GM12878 (cell line): Measurements from ENCODE around the gene ZNF583. TPM values are rescaled to one million over a fixed set of nuclear protein-coding genes. Genes with fewer than 3 reads are reported as not detected.

Experiments used
- ATAC-seq: fragments of 200-7000 bp; cut with Tn5 transposase; 3 replicates; pipeline ENCODE4 v1.9.1; 2020; ENCODE audit warnings: mild to moderate bottlenecking, moderate library complexity
- BruUV-seq: library from RNA; stranded (reverse); fragments of 400-500 nt; replicated peaks from 2 replicates; lab custom pipeline; 2021; lab: Mats Ljungman, UMichigan
- CTCF ChIA-PET: fragments of 300-600 bp; sonication (Branson Sonifier 250); formaldehyde crosslinking; extraction: SDS; loops from one replicate; lab custom pipeline; 2021; ENCODE audit warnings: inconsistent platforms; lab: Yijun Ruan, JAX
- POLR2A ChIA-PET: fragments of 350-600 bp; formaldehyde crosslinking; extraction: SDS; loops from one replicate; lab custom pipeline; 2021; ENCODE audit warnings: inconsistent platforms; lab: Charles Lee
- RAD21 ChIA-PET: fragments of 300-600 bp; sonication (Branson Sonifier 250); formaldehyde crosslinking; loops from one replicate; lab custom pipeline; 2023; ENCODE audit warnings: antibody characterized with exemption; ENCODE audit not compliant: unreplicated experiment; lab: Charles Lee
- SMC1A ChIA-PET: fragments of 300-600 bp; sonication (Branson Sonifier 250); formaldehyde crosslinking; loops from one replicate; lab custom pipeline; 2023; ENCODE audit not compliant: unreplicated experiment, uncharacterized antibody; lab: Charles Lee
- DNase-seq: peaks from one replicate; pipeline ENCODE4 v3.0.0-alpha.2; 2011; ENCODE audit warnings: low read depth, low spot score
- FAIRE-seq: peaks from 3 replicates; lab custom pipeline; 2011; peaks lifted over from hg19 to GRCh38; lab: Jason Lieb, UNC
- H2AFZ ChIP-seq: 2 replicates; pipeline ENCODE4 v1.6.0; 2011; ENCODE audit warnings: low read depth, low read length, control low read depth; ENCODE audit not compliant: control insufficient read depth
- H3K27ac ChIP-seq: 2 replicates; pipeline ENCODE4 v1.5.1; 2011; ENCODE audit warnings: control low read depth; ENCODE audit not compliant: control insufficient read depth, insufficient read depth
- H3K27me3 ChIP-seq, 2 experiments: replicated peaks in 1 of 2; 2 replicates each; pipeline versions ENCODE4 v1.6.0 to v1.6.1; 2011; ENCODE audit warnings: low read length in 1 of 2; ENCODE audit not compliant: control insufficient read depth in 2 of 2, insufficient read depth in 2 of 2
- H3K36me3 ChIP-seq, 2 experiments: 2 replicates each; pipeline ENCODE4 v1.5.1; 2011; ENCODE audit warnings: low read length in 1 of 2; ENCODE audit not compliant: control insufficient read depth in 2 of 2, insufficient read depth in 2 of 2
- H3K4me1 ChIP-seq: 2 replicates; pipeline ENCODE4 v1.6.1; 2011; ENCODE audit warnings: mild to moderate bottlenecking, low read length, moderate library complexity, mixed read lengths; ENCODE audit not compliant: control insufficient read depth, insufficient read depth
- H3K4me2 ChIP-seq: 2 replicates; pipeline ENCODE4 v1.6.0; 2011; ENCODE audit warnings: control low read depth; ENCODE audit not compliant: control insufficient read depth, insufficient read depth
- H3K4me3 ChIP-seq: fragments of 200-600 bp; sonication (generic); 2 replicates; pipeline ENCODE4 v1.5.1; 2016
- H3K79me2 ChIP-seq: 2 replicates; pipeline ENCODE4 v1.6.0; 2011; ENCODE audit warnings: low read length; ENCODE audit not compliant: control insufficient read depth, insufficient read depth
- H3K9ac ChIP-seq: 2 replicates; pipeline ENCODE4 v1.8.0; 2011; ENCODE audit warnings: low read length, control low read depth, mixed read lengths; ENCODE audit not compliant: control insufficient read depth, insufficient read depth
- H3K9me3 ChIP-seq: replicated peaks from 3 replicates; pipeline ENCODE4 v1.5.1; 2011; ENCODE audit warnings: mild to moderate bottlenecking, low read length; ENCODE audit not compliant: control insufficient read depth, insufficient read depth
- H4K20me1 ChIP-seq: 2 replicates; pipeline ENCODE4 v1.6.0; 2011; ENCODE audit not compliant: control insufficient read depth, insufficient read depth
- CHD1 ChIP-seq: IDR thresholded peaks from 2 replicates; pipeline ENCODE4 v1.6.1; 2012; ENCODE audit warnings: low read depth, low read length, improper control_type of control experiment
- CHD2 ChIP-seq: IDR thresholded peaks from 2 replicates; pipeline ENCODE4 v1.6.1; 2011; ENCODE audit warnings: low read depth, low read length, improper control_type of control experiment, borderline replicate concordance
- CREM ChIP-seq: IDR thresholded peaks from 2 replicates; pipeline ENCODE4 v1.6.1; 2014; ENCODE audit warnings: antibody characterized with exemption, low read depth
- FOS ChIP-seq: IDR thresholded peaks from 3 replicates; pipeline ENCODE4 v1.6.1; 2011; ENCODE audit warnings: borderline replicate concordance; ENCODE audit not compliant: insufficient read length; ENCODE audit errors: extremely low read depth
- NR2F1 ChIP-seq: fragments of 450-650 bp; conservative IDR thresholded peaks from 2 replicates; pipeline ENCODE4 v1.6.1; 2017; ENCODE audit warnings: mild to moderate bottlenecking
- SMAD1 ChIP-seq: fragments of 450-650 bp; IDR thresholded peaks from 2 replicates; pipeline ENCODE4 v1.6.1; 2018; ENCODE audit warnings: mild to moderate bottlenecking, low read depth; ENCODE audit not compliant: partially characterized antibody
- SMAD5 ChIP-seq: IDR thresholded peaks from 2 replicates; pipeline ENCODE4 v1.6.1; 2016; ENCODE audit warnings: antibody characterized with exemption, low read depth
- SREBF2 ChIP-seq: IDR thresholded peaks from 2 replicates; pipeline ENCODE4 v1.6.1; 2012; ENCODE audit warnings: mild to moderate bottlenecking, low read length
- WGBS: methylation state at CpG from one replicate; pipeline ENCODE4 v1.1.6; 2016; ENCODE audit warnings: low lambda C conversion rate; ENCODE audit not compliant: insufficient replicate concordance, insufficient coverage; ENCODE audit errors: missing lambda C conversion rate; 5-methylcytosine and 5-hydroxymethylcytosine counted together
- in situ Hi-C: fragments of 300-500 bp; cut with MboI; formaldehyde crosslinking; loops from 9 replicates; pipeline ENCODE4 v1.14.3; 2018; ENCODE audit warnings: mixed read lengths
- intact Hi-C: fragments of 100-400 bp; cut with micrococcal nuclease; formaldehyde crosslinking; loops from one replicate; pipeline ENCODE4 v1.14.2; 2022; ENCODE audit not compliant: unreplicated experiment
- polyA plus RNA-seq, 11 experiments: library from polyadenylated mRNA; depleted of rRNA in 4 of 11; unstranded in 6 of 11; stranded (reverse) in 5 of 11; fragments of >200 nt; fragmentation: Nextera tagmentation in 4 of 11; fragmentation: Illumina TruSeq in 1 of 11; extraction: Ambion mirVana in 4 of 11; extraction: Trizol in 1 of 11; gene quantifications; 1 replicate in 1 of 11; 2 replicates in 10 of 11; pipeline versions ENCODE4 v1.2.1 to v1.2.3, GENCODE V29; 2011 to 2016; ENCODE audit warnings: inconsistent platforms in 2 of 11, missing spikeins in 2 of 11, low read depth in 1 of 11
- total RNA-seq, 4 experiments: library from RNA; depleted of rRNA in 3 of 4; stranded (reverse); fragments of >200 nt in 3 of 4; fragmentation: Illumina TruSeq in 1 of 4; extraction: Trizol in 1 of 4; gene quantifications; 2 replicates each; pipeline versions ENCODE4 v1.2.1 to v1.2.3, GENCODE V29; 2013 to 2021
- TF ChIP-seq, protein P1 (sequence below): fragments of 450-650 bp; IDR thresholded peaks from 2 replicates; pipeline ENCODE4 v1.6.1; 2016; ENCODE audit warnings: mild to moderate bottlenecking, moderate library complexity, borderline replicate concordance
- TF ChIP-seq, protein P2 (sequence below): fragments of 450-650 bp; IDR thresholded peaks from 2 replicates; pipeline ENCODE4 v1.6.1; 2018; ENCODE audit warnings: mild to moderate bottlenecking, low read depth, moderate library complexity; ENCODE audit not compliant: partially characterized antibody
- TF ChIP-seq, protein P3 (sequence below): IDR thresholded peaks from 2 replicates; pipeline ENCODE4 v1.6.1; 2011; ENCODE audit warnings: borderline replicate concordance, low read depth, mild to moderate bottlenecking, moderate library complexity, low read length; ENCODE audit not compliant: insufficient read depth, poor library complexity, severe bottlenecking
- TF ChIP-seq, protein P4 (sequence below): fragments of 450-650 bp; formaldehyde crosslinking; IDR thresholded peaks from 2 replicates; pipeline ENCODE4 v1.4.0; 2022; ENCODE audit warnings: mild to moderate bottlenecking, moderate library complexity

ZNF583 gene
- total and polyA plus RNA-seq, 10 of the 15 experiments (the other 5 are each of a cell fraction or from before 2014, with no cell fraction given): 0.40 to 3.1 (median 1.4) TPM

DNA sequence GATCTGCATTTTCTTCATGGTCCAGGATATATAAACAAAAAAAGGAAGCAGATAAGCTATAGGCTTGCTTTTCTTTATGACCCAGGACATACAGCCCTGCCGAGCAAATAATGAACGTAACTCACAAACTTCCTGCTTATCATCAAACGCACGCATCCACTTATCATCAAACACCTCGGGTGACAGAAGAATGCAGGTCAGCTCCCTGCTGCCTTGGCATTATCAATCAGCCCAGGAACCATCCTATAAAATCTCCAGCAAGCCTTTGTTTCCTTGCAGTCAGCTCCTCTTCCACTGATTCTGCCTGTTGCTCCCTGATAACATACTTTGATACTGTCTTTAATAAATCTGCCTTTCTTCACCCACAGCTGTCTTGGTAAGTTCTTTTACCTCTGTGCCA, 5.3 kb upstream of the ZNF583 start:
- Histone ChIP-seq H3K4me2 (no peak overlapping the region), H3K9me3 (peaks cover 7% of the 10 kb centered on the region), H3K36me3 (no peaks in the 10 kb centered on the region), H3K27me3 (no peaks in the 10 kb centered on the region), H2AFZ (no peak overlapping the region), H3K79me2 (no peaks in the 10 kb centered on the region), H3K4me1 (no peaks in the 10 kb centered on the region), H3K27ac (no peak overlapping the region), H3K9ac (no peak overlapping the region), H3K4me3 (no peak overlapping the region), H4K20me1 (no peaks in the 10 kb centered on the region)
- no peak for ATAC-seq
- BruUV-seq: no TSS peak
- DNase-seq: no peak
- intact Hi-C loops (no loop called here), in situ Hi-C loops (no loop called here)
- SMC1A ChIA-PET: no interaction called here
- TF ChIP-seq, protein P1, sequence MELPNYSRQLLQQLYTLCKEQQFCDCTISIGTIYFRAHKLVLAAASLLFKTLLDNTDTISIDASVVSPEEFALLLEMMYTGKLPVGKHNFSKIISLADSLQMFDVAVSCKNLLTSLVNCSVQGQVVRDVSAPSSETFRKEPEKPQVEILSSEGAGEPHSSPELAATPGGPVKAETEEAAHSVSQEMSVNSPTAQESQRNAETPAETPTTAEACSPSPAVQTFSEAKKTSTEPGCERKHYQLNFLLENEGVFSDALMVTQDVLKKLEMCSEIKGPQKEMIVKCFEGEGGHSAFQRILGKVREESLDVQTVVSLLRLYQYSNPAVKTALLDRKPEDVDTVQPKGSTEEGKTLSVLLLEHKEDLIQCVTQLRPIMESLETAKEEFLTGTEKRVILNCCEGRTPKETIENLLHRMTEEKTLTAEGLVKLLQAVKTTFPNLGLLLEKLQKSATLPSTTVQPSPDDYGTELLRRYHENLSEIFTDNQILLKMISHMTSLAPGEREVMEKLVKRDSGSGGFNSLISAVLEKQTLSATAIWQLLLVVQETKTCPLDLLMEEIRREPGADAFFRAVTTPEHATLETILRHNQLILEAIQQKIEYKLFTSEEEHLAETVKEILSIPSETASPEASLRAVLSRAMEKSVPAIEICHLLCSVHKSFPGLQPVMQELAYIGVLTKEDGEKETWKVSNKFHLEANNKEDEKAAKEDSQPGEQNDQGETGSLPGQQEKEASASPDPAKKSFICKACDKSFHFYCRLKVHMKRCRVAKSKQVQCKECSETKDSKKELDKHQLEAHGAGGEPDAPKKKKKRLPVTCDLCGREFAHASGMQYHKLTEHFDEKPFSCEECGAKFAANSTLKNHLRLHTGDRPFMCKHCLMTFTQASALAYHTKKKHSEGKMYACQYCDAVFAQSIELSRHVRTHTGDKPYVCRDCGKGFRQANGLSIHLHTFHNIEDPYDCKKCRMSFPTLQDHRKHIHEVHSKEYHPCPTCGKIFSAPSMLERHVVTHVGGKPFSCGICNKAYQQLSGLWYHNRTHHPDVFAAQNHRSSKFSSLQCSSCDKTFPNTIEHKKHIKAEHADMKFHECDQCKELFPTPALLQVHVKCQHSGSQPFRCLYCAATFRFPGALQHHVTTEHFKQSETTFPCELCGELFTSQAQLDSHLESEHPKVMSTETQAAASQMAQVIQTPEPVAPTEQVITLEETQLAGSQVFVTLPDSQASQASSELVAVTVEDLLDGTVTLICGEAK: no peak
- TF ChIP-seq, protein P2, sequence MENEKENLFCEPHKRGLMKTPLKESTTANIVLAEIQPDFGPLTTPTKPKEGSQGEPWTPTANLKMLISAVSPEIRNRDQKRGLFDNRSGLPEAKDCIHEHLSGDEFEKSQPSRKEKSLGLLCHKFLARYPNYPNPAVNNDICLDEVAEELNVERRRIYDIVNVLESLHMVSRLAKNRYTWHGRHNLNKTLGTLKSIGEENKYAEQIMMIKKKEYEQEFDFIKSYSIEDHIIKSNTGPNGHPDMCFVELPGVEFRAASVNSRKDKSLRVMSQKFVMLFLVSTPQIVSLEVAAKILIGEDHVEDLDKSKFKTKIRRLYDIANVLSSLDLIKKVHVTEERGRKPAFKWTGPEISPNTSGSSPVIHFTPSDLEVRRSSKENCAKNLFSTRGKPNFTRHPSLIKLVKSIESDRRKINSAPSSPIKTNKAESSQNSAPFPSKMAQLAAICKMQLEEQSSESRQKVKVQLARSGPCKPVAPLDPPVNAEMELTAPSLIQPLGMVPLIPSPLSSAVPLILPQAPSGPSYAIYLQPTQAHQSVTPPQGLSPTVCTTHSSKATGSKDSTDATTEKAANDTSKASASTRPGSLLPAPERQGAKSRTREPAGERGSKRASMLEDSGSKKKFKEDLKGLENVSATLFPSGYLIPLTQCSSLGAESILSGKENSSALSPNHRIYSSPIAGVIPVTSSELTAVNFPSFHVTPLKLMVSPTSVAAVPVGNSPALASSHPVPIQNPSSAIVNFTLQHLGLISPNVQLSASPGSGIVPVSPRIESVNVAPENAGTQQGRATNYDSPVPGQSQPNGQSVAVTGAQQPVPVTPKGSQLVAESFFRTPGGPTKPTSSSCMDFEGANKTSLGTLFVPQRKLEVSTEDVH: no peak
- no peak for TF ChIP-seq FOS
- TF ChIP-seq CHD2: no peak
- TF ChIP-seq SMAD1: no peak
- TF ChIP-seq, protein P3, sequence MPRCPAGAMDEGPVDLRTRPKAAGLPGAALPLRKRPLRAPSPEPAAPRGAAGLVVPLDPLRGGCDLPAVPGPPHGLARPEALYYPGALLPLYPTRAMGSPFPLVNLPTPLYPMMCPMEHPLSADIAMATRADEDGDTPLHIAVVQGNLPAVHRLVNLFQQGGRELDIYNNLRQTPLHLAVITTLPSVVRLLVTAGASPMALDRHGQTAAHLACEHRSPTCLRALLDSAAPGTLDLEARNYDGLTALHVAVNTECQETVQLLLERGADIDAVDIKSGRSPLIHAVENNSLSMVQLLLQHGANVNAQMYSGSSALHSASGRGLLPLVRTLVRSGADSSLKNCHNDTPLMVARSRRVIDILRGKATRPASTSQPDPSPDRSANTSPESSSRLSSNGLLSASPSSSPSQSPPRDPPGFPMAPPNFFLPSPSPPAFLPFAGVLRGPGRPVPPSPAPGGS: no peak
- TF ChIP-seq SMAD5: no peak
- no peak for TF ChIP-seq NR2F1
- TF ChIP-seq SREBF2: no peak
- no peak for TF ChIP-seq CHD1
- TF ChIP-seq CREM: no peak
- TF ChIP-seq, protein P4, sequence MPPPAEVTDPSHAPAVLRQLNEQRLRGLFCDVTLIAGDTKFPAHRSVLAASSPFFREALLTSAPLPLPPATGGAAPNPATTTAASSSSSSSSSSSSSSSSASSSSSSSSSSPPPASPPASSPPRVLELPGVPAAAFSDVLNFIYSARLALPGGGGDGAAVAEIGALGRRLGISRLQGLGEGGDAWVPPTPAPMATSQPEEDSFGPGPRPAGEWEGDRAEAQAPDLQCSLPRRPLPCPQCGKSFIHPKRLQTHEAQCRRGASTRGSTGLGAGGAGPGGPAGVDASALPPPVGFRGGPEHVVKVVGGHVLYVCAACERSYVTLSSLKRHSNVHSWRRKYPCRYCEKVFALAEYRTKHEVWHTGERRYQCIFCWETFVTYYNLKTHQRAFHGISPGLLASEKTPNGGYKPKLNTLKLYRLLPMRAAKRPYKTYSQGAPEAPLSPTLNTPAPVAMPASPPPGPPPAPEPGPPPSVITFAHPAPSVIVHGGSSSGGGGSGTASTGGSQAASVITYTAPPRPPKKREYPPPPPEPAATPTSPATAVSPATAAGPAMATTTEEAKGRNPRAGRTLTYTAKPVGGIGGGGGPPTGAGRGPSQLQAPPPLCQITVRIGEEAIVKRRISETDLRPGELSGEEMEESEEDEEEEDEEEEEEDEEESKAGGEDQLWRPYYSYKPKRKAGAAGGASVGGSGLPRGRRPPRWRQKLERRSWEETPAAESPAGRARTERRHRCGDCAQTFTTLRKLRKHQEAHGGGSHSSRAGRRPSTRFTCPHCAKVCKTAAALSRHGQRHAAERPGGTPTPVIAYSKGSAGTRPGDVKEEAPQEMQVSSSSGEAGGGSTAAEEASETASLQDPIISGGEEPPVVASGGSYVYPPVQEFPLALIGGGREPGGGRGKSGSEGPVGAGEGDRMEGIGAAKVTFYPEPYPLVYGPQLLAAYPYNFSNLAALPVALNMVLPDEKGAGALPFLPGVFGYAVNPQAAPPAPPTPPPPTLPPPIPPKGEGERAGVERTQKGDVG (CRISPR knock-in tag): no peak
- WGBS: 87% methylated on average over 5 of the region's 5 CpGs
- CTCF ChIA-PET: interaction anchor here (1.3 kb wide), 1 partner anchor 51 kb away, joined by 4 read pairs; no protein-coding TSS in a partner anchor
- RAD21 ChIA-PET: no interaction called here
- POLR2A ChIA-PET: no interaction called here
- no peak for FAIRE-seq
